ENCODE data around the gene ACCS. TPM values are rescaled to one million over a fixed set of nuclear protein-coding genes. Genes with fewer than 3 reads are reported as not detected.

Gene ACCS
- polyA plus RNA-seq, 2 of the 4 experiments (the other 2 are of a cell fraction) = 21.7 to 24.9 TPM

DNA sequence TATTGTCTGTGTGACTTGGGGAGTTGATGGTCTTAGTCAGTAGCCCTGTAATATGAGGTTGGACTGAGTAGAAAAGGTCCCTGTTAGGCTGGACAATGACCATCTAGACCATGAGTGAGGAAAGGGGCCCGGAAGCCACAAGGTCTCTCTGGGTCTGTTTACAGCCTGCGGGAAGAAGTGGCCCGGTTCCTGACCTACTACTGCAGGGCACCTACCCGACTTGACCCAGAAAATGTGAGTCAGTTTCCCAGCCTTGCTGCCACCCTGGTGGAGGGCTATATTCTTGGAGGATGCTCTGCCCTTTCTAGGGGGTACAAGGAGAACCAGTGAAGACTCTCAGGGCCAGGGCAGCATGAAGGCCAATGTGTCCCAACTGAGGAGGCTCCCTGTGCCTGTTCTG lies 14.9 kb upstream of the ACCS start:
- ChIA-PET CTCF (no interaction called here), POLR2A (no interaction called here)
- TF ChIP-seq BHLHE40 (IDR thresholded peaks at IDR 0.05; ENCODE audit: low read depth, low read length) = no peak
- no peak for TF ChIP-seq CHD2 (IDR thresholded peaks at IDR 0.05; ENCODE audit: low read length, partially characterized antibody)
- TF ChIP-seq CBX8 (IDR thresholded peaks at IDR 0.05) = no peak
- no peak for TF ChIP-seq EHMT2 (IDR thresholded peaks at IDR 0.05; ENCODE audit: low read depth)
- TF ChIP-seq CHD4 (IDR thresholded peaks at IDR 0.05; ENCODE audit: borderline replicate concordance) = no peak
- no peak for TF ChIP-seq EP300 (IDR thresholded peaks at IDR 0.05)
- TF ChIP-seq KDM1A (IDR thresholded peaks at IDR 0.05; ENCODE audit: low read depth) = no peak
- TF ChIP-seq, protein P1, sequence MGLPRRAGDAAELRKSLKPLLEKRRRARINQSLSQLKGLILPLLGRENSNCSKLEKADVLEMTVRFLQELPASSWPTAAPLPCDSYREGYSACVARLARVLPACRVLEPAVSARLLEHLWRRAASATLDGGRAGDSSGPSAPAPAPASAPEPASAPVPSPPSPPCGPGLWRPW (IDR thresholded peaks at IDR 0.05) = no peak
- TF ChIP-seq RARB (CRISPR knock-in tag; IDR thresholded peaks at IDR 0.05) = no peak
- TF ChIP-seq, protein P2, sequence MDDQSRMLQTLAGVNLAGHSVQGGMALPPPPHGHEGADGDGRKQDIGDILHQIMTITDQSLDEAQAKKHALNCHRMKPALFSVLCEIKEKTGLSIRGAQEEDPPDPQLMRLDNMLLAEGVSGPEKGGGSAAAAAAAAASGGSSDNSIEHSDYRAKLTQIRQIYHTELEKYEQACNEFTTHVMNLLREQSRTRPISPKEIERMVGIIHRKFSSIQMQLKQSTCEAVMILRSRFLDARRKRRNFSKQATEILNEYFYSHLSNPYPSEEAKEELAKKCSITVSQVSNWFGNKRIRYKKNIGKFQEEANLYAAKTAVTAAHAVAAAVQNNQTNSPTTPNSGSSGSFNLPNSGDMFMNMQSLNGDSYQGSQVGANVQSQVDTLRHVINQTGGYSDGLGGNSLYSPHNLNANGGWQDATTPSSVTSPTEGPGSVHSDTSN (IDR thresholded peaks at IDR 0.05) = no peak
- no peak for TF ChIP-seq POLR2AphosphoS2 (conservative IDR thresholded peaks at IDR 0.05; ENCODE audit: low read length)
- no peak for TF ChIP-seq MYC (IDR thresholded peaks at IDR 0.05; ENCODE audit: borderline replicate concordance, low read length)
- TF ChIP-seq, protein P3, sequence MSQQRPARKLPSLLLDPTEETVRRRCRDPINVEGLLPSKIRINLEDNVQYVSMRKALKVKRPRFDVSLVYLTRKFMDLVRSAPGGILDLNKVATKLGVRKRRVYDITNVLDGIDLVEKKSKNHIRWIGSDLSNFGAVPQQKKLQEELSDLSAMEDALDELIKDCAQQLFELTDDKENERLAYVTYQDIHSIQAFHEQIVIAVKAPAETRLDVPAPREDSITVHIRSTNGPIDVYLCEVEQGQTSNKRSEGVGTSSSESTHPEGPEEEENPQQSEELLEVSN (IDR thresholded peaks at IDR 0.05; ENCODE audit: borderline replicate concordance, low read depth) = no peak
- TF ChIP-seq, protein P4, sequence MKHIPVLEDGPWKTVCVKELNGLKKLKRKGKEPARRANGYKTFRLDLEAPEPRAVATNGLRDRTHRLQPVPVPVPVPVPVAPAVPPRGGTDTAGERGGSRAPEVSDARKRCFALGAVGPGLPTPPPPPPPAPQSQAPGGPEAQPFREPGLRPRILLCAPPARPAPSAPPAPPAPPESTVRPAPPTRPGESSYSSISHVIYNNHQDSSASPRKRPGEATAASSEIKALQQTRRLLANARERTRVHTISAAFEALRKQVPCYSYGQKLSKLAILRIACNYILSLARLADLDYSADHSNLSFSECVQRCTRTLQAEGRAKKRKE (CRISPR knock-in tag; IDR thresholded peaks at IDR 0.05; ENCODE audit: low read depth) = no peak
- TF ChIP-seq RNF2 (IDR thresholded peaks at IDR 0.05; ENCODE audit: borderline replicate concordance, low read depth) = no peak
- no peak for TF ChIP-seq NPAS2 (CRISPR knock-in tag; IDR thresholded peaks at IDR 0.05; ENCODE audit: borderline replicate concordance)
- no peak for TF ChIP-seq ESRRA (IDR thresholded peaks at IDR 0.05; ENCODE audit: borderline replicate concordance, low read length)
- TF ChIP-seq, protein P5, sequence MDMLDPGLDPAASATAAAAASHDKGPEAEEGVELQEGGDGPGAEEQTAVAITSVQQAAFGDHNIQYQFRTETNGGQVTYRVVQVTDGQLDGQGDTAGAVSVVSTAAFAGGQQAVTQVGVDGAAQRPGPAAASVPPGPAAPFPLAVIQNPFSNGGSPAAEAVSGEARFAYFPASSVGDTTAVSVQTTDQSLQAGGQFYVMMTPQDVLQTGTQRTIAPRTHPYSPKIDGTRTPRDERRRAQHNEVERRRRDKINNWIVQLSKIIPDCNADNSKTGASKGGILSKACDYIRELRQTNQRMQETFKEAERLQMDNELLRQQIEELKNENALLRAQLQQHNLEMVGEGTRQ (IDR thresholded peaks at IDR 0.05) = no peak
- no peak for TF ChIP-seq ZFP36 (IDR thresholded peaks at IDR 0.05; ENCODE audit: borderline replicate concordance, partially characterized antibody)
- no peak for TF ChIP-seq ZC3H11A (IDR thresholded peaks at IDR 0.05)
- H3K4me2 ChIP-seq = no peak overlapping the region
- DNase-seq (ENCODE audit: low read depth in 1 of 2, low spot score in 1 of 2) = no peak
- H3K9me3 ChIP-seq = no peaks in the 10 kb centered on the region
- no peak overlapping the region for H3K4me3 ChIP-seq
- FAIRE-seq = no peak
- 38% methylated on average over 4 of the region's 4 CpGs for WGBS (ENCODE audit: missing lambda C conversion rate)
- no peaks in the 10 kb centered on the region for H3K4me1 ChIP-seq
- no peak overlapping the region for H3K27ac ChIP-seq
- ATAC-seq = no peak

DNA sequence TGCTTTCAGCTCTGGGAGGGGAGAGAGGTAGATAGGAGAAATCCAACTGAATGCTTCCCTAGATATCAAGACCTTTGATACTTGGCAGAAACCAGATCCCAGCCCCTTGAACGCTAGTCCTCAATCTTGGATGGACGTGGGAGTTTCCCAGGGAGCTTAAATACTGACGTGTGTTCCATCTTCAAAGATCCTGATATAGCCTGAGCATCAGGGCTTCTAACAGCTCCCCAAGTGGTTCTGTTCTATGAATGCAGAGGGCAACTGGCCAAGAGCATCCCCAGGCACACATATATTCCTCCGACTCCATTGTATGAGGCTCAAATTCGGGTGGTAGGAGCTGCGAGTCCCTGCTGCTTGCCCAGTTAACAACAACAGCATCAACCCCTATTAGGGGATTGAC lies 8.7 kb upstream of the ACCS start:
- H3K27ac ChIP-seq = no peak overlapping the region
- no peak overlapping the region for H3K4me3 ChIP-seq
- no peaks in the 10 kb centered on the region for H3K4me1 ChIP-seq
- 55% methylated on average over 6 of the region's 6 CpGs for WGBS (ENCODE audit: missing lambda C conversion rate)
- H3K4me2 ChIP-seq = no peak overlapping the region
- no peaks in the 10 kb centered on the region for H3K9me3 ChIP-seq
- no peak for FAIRE-seq
- ChIA-PET POLR2A (no interaction called here), CTCF (interaction anchor here (1.3 to 3.1 kb wide), 6 partner anchors 9 to 167 kb away, joined by 4 to 12 read pairs (median 6); partner anchors contain the start of genes ACCS and EXT2)
- DNase-seq (ENCODE audit: low read depth in 1 of 2, low spot score in 1 of 2) = no peak
- peak; percentile 41 to 53; a peak in 2 of 6 replicates for ATAC-seq
- TF ChIP-seq CHD4 (IDR thresholded peaks at IDR 0.05; ENCODE audit: borderline replicate concordance) (no peak), MYC (IDR thresholded peaks at IDR 0.05; ENCODE audit: borderline replicate concordance, low read length) (no peak), SMC3 (IDR thresholded peaks at IDR 0.05) (no peak), HOXA7 (CRISPR knock-in tag; IDR thresholded peaks at IDR 0.05) (no peak), HDAC2 (IDR thresholded peaks at IDR 0.05) (no peak), PHF8 (IDR thresholded peaks at IDR 0.05; ENCODE audit: borderline replicate concordance, low read depth) (no peak), FOSB (CRISPR knock-in tag; IDR thresholded peaks at IDR 0.05) (no peak), HEYL (CRISPR knock-in tag; IDR thresholded peaks at IDR 0.05) (no peak), MAZ (IDR thresholded peaks at IDR 0.05; ENCODE audit: borderline replicate concordance, low read depth, low read length) (no peak), MAFK (IDR thresholded peaks at IDR 0.05; ENCODE audit: partially characterized antibody) (no peak), CHD2 (IDR thresholded peaks at IDR 0.05; ENCODE audit: low read length, partially characterized antibody) (no peak), CBX2 (IDR thresholded peaks at IDR 0.05; ENCODE audit: borderline replicate concordance, low read depth) (no peak), CBX8 (IDR thresholded peaks at IDR 0.05) (no peak), SREBF2 (IDR thresholded peaks at IDR 0.05) (no peak), HOXB13 (CRISPR knock-in tag; IDR thresholded peaks at IDR 0.05; ENCODE audit: low read depth) (no peak)
- TF ChIP-seq, protein P3 (IDR thresholded peaks at IDR 0.05; ENCODE audit: borderline replicate concordance, low read depth) = no peak
- TF ChIP-seq, protein P1 (IDR thresholded peaks at IDR 0.05) = no peak
- TF ChIP-seq, protein P4 (CRISPR knock-in tag; IDR thresholded peaks at IDR 0.05; ENCODE audit: low read depth) = no peak
